Subcutaneous adipose tissue (tissue), 4 donors: ENCODE results near the gene UNC13B. TPM values are rescaled to one million over a fixed set of nuclear protein-coding genes. Genes with fewer than 3 reads are reported as not detected.

Experiments
- CTCF ChIP-seq: fragments of 450-650 bp; IDR thresholded peaks from one replicate; pipeline ENCODE4 v1.5.1; 2016; ENCODE audit warnings: low read depth, mild to moderate bottlenecking, control low read depth, antibody characterized with exemption, moderate library complexity
- total RNA-seq, 4 donors: library from RNA; depleted of rRNA; stranded (reverse); fragments of >200 nt; gene quantifications; one replicate each; pipeline ENCODE4 v1.1.0, GENCODE V29; 2016

Gene UNC13B
- total RNA-seq, 4 donors from 2014 or later, result 17.5 to 31.6 (median 28.9) TPM

GRCh38 chr9:35277628-35278359 is 116.0 kb downstream of the UNC13B start:
- TF ChIP-seq CTCF, result no peak

- TF ChIP-seq CTCF, result no peak
Observed at GRCh38 chr9:35279946-35280345, 118.1 kb downstream of the UNC13B start.

- TF ChIP-seq CTCF, result no peak
Observed at GRCh38 chr9:35280399-35280798, 118.6 kb downstream of the UNC13B start.

GRCh38 chr9:35285731-35286130 is 123.9 kb downstream of the UNC13B start:
- no peak for TF ChIP-seq CTCF

GRCh38 chr9:35286381-35286780 is 124.6 kb downstream of the UNC13B start:
- no peak for TF ChIP-seq CTCF

- TF ChIP-seq CTCF, result no peak
Observed at GRCh38 chr9:35287987-35288632, 126.3 kb downstream of the UNC13B start.

- TF ChIP-seq CTCF, result no peak
Observed at GRCh38 chr9:35288778-35289177, 127.0 kb downstream of the UNC13B start.
